Breast epithelium (tissue), 4 donors: Measurements from ENCODE around the gene LRP6. TPM values are rescaled to one million over a fixed set of nuclear protein-coding genes. Genes with fewer than 3 reads are reported as not detected.

ENCODE experiments used
- DNase-seq, 2 donors: peaks; one replicate each; pipeline ENCODE4 v3.0.0-alpha.2; 2019; ENCODE audit warnings: low spot score in 2 of 2
- H3K27ac ChIP-seq, 2 donors: fragments of 200-600 bp; sonication (generic) in 1 of 2; one replicate each; pipeline ENCODE4 v1.5.1; 2016 to 2019; ENCODE audit warnings: mild to moderate bottlenecking in 1 of 2
- H3K27me3 ChIP-seq, 2 donors: fragments of 200-600 bp; sonication (generic) in 1 of 2; one replicate each; pipeline versions ENCODE4 v1.5.1 to v1.6.0; 2017 to 2019; ENCODE audit warnings: control low read depth in 1 of 2, mild to moderate bottlenecking in 1 of 2
- H3K36me3 ChIP-seq: fragments of 200-600 bp; one replicate; pipeline ENCODE4 v1.5.1; 2019
- H3K4me1 ChIP-seq, 2 donors: fragments of 200-600 bp; sonication (generic); one replicate each; pipeline ENCODE4 v1.5.1; 2016 to 2019; ENCODE audit warnings: control low read depth in 1 of 2
- H3K4me3 ChIP-seq, 3 donors: fragments of 200-600 bp; sonication (generic); 1 replicate in 2 of 3; 2 replicates in 1 of 3; pipeline ENCODE4 v1.5.1; 2016 to 2019; ENCODE audit warnings: mild to moderate bottlenecking in 3 of 3, moderate library complexity in 2 of 3
- H3K9me3 ChIP-seq, 2 donors: fragments of 200-600 bp; sonication (generic) in 1 of 2; one replicate each; pipeline ENCODE4 v1.5.1; 2016 to 2019; ENCODE audit warnings: control low read depth in 1 of 2
- CTCF ChIP-seq, 3 donors: fragments of 450-650 bp; IDR thresholded peaks; one replicate each; pipeline ENCODE4 v1.5.1; 2016 to 2017; ENCODE audit warnings: antibody characterized with exemption in 3 of 3, mild to moderate bottlenecking in 3 of 3, moderate library complexity in 3 of 3
- POLR2A ChIP-seq: fragments of 450-650 bp; IDR thresholded peaks from one replicate; pipeline ENCODE4 v1.6.1; 2016; ENCODE audit warnings: antibody characterized with exemption, mild to moderate bottlenecking, moderate library complexity
- POLR2AphosphoS5 ChIP-seq, 3 donors: sonication (generic); formaldehyde crosslinking; IDR thresholded peaks; one replicate each; pipeline ENCODE4 v1.6.1; 2017; ENCODE audit warnings: antibody characterized with exemption in 3 of 3
- intact Hi-C: fragments of 100-400 bp; cut with DNase I; formaldehyde crosslinking; loops from one replicate; pipeline ENCODE4 v1.15.1; 2023; ENCODE audit warnings: low total_unique reads
- total RNA-seq, 3 donors: library from RNA; depleted of rRNA; stranded (reverse); fragments of >200 nt; gene quantifications; one replicate each; pipeline ENCODE4 v1.1.0, GENCODE V29; 2016

LRP6 gene
- total RNA-seq, 3 donors from 2014 or later, result 28.6 to 69.1 (median 52.4) TPM

GRCh38 chr12:12180136-12180535, 86.7 kb downstream of the LRP6 start:
- Histone ChIP-seq H3K4me3 (no peak overlapping the region), H3K4me1 (peaks cover 0 to 8% of the 10 kb centered on the region in 2 donors), H3K36me3 (no peaks in the 10 kb centered on the region), H3K9me3 (no peaks in the 10 kb centered on the region), H3K27ac (peak overlapping the region; percentile 28 to 38), H3K27me3 (no peaks in the 10 kb centered on the region)
- DNase-seq, result no peak
- TF ChIP-seq CTCF (IDR thresholded peaks at IDR 0.05) (no peak), POLR2A (no peak), POLR2AphosphoS5 (IDR thresholded peaks at IDR 0.05) (no peak)
- intact Hi-C loops, result no loop called here

- TF ChIP-seq POLR2A (no peak), CTCF (IDR thresholded peaks at IDR 0.05) (no peak), POLR2AphosphoS5 (IDR thresholded peaks at IDR 0.05) (no peak)
- intact Hi-C loops, result no loop called here
- no peaks in the 10 kb centered on the region for H3K9me3 ChIP-seq
- peaks cover 0 to 11% of the 10 kb centered on the region in 2 donors for H3K4me1 ChIP-seq
- no peak for DNase-seq
- peak overlapping the region in 1 of 2 donors; percentile 7 for H3K27ac ChIP-seq
- H3K36me3 ChIP-seq, result no peaks in the 10 kb centered on the region
- H3K4me3 ChIP-seq, result no peak overlapping the region
- no peaks in the 10 kb centered on the region for H3K27me3 ChIP-seq
Measured at GRCh38 chr12:12178559-12178958, 88.3 kb downstream of the LRP6 start.

GRCh38 chr12:12176402-12176801, 90.4 kb downstream of the LRP6 start:
- no peak for DNase-seq
- intact Hi-C loops, result no loop called here
- H3K4me1 ChIP-seq, result peaks cover 0 to 11% of the 10 kb centered on the region in 2 donors
- no peaks in the 10 kb centered on the region for H3K27me3 ChIP-seq
- H3K27ac ChIP-seq, result peak overlapping the region in 1 of 2 donors; percentile 17
- H3K4me3 ChIP-seq, result no peak overlapping the region
- no peaks in the 10 kb centered on the region for H3K36me3 ChIP-seq
- H3K9me3 ChIP-seq, result no peaks in the 10 kb centered on the region
- TF ChIP-seq POLR2AphosphoS5 (IDR thresholded peaks at IDR 0.05) (no peak), CTCF (IDR thresholded peaks at IDR 0.05) (no peak), POLR2A (no peak)

- peak in 1 of 2 donors; percentile 56 for DNase-seq
- peak overlapping the region; percentile 11 to 83 for H3K27ac ChIP-seq
- H3K4me1 ChIP-seq, result peaks cover 0 to 11% of the 10 kb centered on the region in 2 donors
- intact Hi-C loops, result no loop called here
- no peaks in the 10 kb centered on the region for H3K9me3 ChIP-seq
- H3K27me3 ChIP-seq, result no peaks in the 10 kb centered on the region
- H3K4me3 ChIP-seq, result no peak overlapping the region
- peak in 1 of 3 donors; percentile 23 for TF ChIP-seq POLR2AphosphoS5 (IDR thresholded peaks at IDR 0.05)
- no peak for TF ChIP-seq CTCF (IDR thresholded peaks at IDR 0.05)
- no peak for TF ChIP-seq POLR2A
- no peaks in the 10 kb centered on the region for H3K36me3 ChIP-seq
Measured at GRCh38 chr12:12171991-12172511, 94.8 kb downstream of the LRP6 start.

- H3K27me3 ChIP-seq, result no peaks in the 10 kb centered on the region
- no peak overlapping the region for H3K27ac ChIP-seq
- no peaks in the 10 kb centered on the region for H3K9me3 ChIP-seq
- TF ChIP-seq CTCF (IDR thresholded peaks at IDR 0.05), result no peak
- TF ChIP-seq POLR2AphosphoS5 (IDR thresholded peaks at IDR 0.05), result no peak
- no peak for TF ChIP-seq POLR2A
- no peaks in the 10 kb centered on the region for H3K36me3 ChIP-seq
- intact Hi-C loops, result no loop called here
- H3K4me3 ChIP-seq, result no peak overlapping the region
- DNase-seq, result no peak
- H3K4me1 ChIP-seq, result no peaks in the 10 kb centered on the region
Measured at GRCh38 chr12:12167847-12168246, 99.0 kb downstream of the LRP6 start.
